A549 (cell line): Measurements from ENCODE around the gene PNKP. TPM values are rescaled to one million over a fixed set of nuclear protein-coding genes. Genes with fewer than 3 reads are reported as not detected.

Experiments
- ATAC-seq, 2 experiments: fragments of 200-7000 bp in 1 of 2; fragments of >200 bp in 1 of 2; cut with Nextera tagmentation in 1 of 2; cut with Tn5 transposase in 1 of 2; 3 replicates each; pipeline versions ENCODE4 v1.8.0 to v1.9.1; 2018 to 2020; ENCODE audit warnings: mild to moderate bottlenecking in 1 of 2, moderate library complexity in 1 of 2
- CTCF ChIA-PET: fragments of 300-600 bp; sonication (Branson Sonifier 250); formaldehyde crosslinking; extraction: SDS; loops from one replicate; lab custom pipeline; 2021; ENCODE audit warnings: antibody characterized with exemption, inconsistent platforms; lab: Yijun Ruan, JAX
- POLR2A ChIA-PET: fragments of 350-600 bp; formaldehyde crosslinking; extraction: SDS; loops from one replicate; lab custom pipeline; 2021; ENCODE audit warnings: antibody characterized with exemption, inconsistent platforms; lab: Yijun Ruan, JAX
- DNase-seq, 2 experiments: peaks; one replicate each; pipeline versions ENCODE4 v3.0.0 to v3.0.0-alpha.2; 2011 to 2016; ENCODE audit warnings: low read depth in 1 of 2, low spot score in 1 of 2
- FAIRE-seq: peaks from 2 replicates; lab custom pipeline; 2011; peaks lifted over from hg19 to GRCh38; lab: Jason Lieb, UNC
- H3K27ac ChIP-seq, 2 experiments: fragments of >200 bp; sonication (Bioruptor Twin); formaldehyde crosslinking; 3 replicates each; pipeline ENCODE4 v1.5.1; 2016 to 2017
- H3K4me1 ChIP-seq: fragments of >200 bp; sonication (Bioruptor Twin); formaldehyde crosslinking; 3 replicates; pipeline ENCODE4 v1.6.1; 2016
- H3K4me2 ChIP-seq: fragments of >200 bp; sonication (Bioruptor Twin); formaldehyde crosslinking; 3 replicates; pipeline ENCODE4 v1.6.1; 2016
- H3K4me3 ChIP-seq: fragments of >200 bp; sonication (Bioruptor Twin); formaldehyde crosslinking; 3 replicates; pipeline ENCODE4 v1.5.1; 2016
- H3K9me3 ChIP-seq: fragments of >200 bp; sonication (Bioruptor Twin); formaldehyde crosslinking; 3 replicates; pipeline ENCODE4 v1.6.1; 2016
- CHD4 ChIP-seq: fragments of 200-600 bp; sonication (generic); IDR thresholded peaks from 2 replicates; pipeline ENCODE4 v1.6.1; 2016; ENCODE audit warnings: antibody characterized with exemption, mild to moderate bottlenecking, borderline replicate concordance
- CTCF ChIP-seq: fragments of >200 bp; sonication (Bioruptor Twin); formaldehyde crosslinking; IDR thresholded peaks from 3 replicates; pipeline ENCODE4 v1.5.1; 2016
- EHMT2 ChIP-seq: fragments of 200-600 bp; sonication (generic); IDR thresholded peaks from 2 replicates; pipeline ENCODE4 v1.6.1; 2016; ENCODE audit warnings: antibody characterized with exemption, low read depth, mild to moderate bottlenecking, moderate library complexity
- GATA3 ChIP-seq: IDR thresholded peaks from 2 replicates; pipeline ENCODE4 v1.6.1; 2012; ENCODE audit warnings: borderline replicate concordance
- KDM1A ChIP-seq: fragments of 200-600 bp; sonication (generic); IDR thresholded peaks from 2 replicates; pipeline ENCODE4 v1.6.1; 2016; ENCODE audit warnings: low read depth, mild to moderate bottlenecking
- MAX ChIP-seq: IDR thresholded peaks from 2 replicates; pipeline ENCODE4 v1.6.1; 2012
- POLR2AphosphoS2 ChIP-seq: conservative IDR thresholded peaks from 2 replicates; pipeline ENCODE4 v1.6.1; 2012; ENCODE audit warnings: low read length, improper control_type of control experiment, inconsistent platforms
- TFCP2L1 ChIP-seq: fragments of 250-450 bp; sonication (Bioruptor Pico); IDR thresholded peaks from 2 replicates; pipeline ENCODE4 v1.5.0; 2021; ENCODE audit warnings: mild to moderate bottlenecking
- TP53 ChIP-seq: fragments of 250-450 bp; sonication (Bioruptor Pico); IDR thresholded peaks from 2 replicates; pipeline ENCODE4 v1.5.0; 2021; ENCODE audit warnings: mild to moderate bottlenecking, moderate library complexity
- ZFP36 ChIP-seq: fragments of 450-650 bp; IDR thresholded peaks from 2 replicates; pipeline ENCODE4 v1.6.1; 2014; ENCODE audit warnings: borderline replicate concordance; ENCODE audit not compliant: partially characterized antibody
- ZNF302 ChIP-seq: fragments of 250-450 bp; sonication (Bioruptor Pico); IDR thresholded peaks from 2 replicates; pipeline ENCODE4 v1.9.0; 2021; ENCODE audit warnings: inconsistent platforms, mild to moderate bottlenecking, moderate library complexity
- WGBS: methylation state at CpG from one replicate; pipeline ENCODE4 v1.1.6; 2017; ENCODE audit errors: missing lambda C conversion rate; 5-methylcytosine and 5-hydroxymethylcytosine counted together
- polyA plus RNA-seq, 4 experiments: library from polyadenylated mRNA; depleted of rRNA in 3 of 4; stranded (reverse); fragments of >200 nt; fragmentation: RNase III in 1 of 4; extraction: RNeasy Plus Mini Kit Qiagen cat#74134 plus additional on column Dnase treatment in 1 of 4; gene quantifications; 2 replicates in 3 of 4; 3 replicates in 1 of 4; pipeline ENCODE4 v1.2.3, GENCODE V29; 2011 to 2017
- TF ChIP-seq, protein P1 (sequence below): fragments of 150-350 bp; IDR thresholded peaks from 2 replicates; pipeline ENCODE4 v1.6.1; 2014; ENCODE audit warnings: low read depth, mild to moderate bottlenecking, low read length
- TF ChIP-seq, protein P2 (sequence below): IDR thresholded peaks from 2 replicates; pipeline ENCODE4 v1.6.1; 2012; ENCODE audit warnings: low read depth, borderline replicate concordance

Gene PNKP
- polyA plus RNA-seq, 2 of the 4 experiments (the other 2 are of a cell fraction), result 23.3 to 71.2 TPM

DNA sequence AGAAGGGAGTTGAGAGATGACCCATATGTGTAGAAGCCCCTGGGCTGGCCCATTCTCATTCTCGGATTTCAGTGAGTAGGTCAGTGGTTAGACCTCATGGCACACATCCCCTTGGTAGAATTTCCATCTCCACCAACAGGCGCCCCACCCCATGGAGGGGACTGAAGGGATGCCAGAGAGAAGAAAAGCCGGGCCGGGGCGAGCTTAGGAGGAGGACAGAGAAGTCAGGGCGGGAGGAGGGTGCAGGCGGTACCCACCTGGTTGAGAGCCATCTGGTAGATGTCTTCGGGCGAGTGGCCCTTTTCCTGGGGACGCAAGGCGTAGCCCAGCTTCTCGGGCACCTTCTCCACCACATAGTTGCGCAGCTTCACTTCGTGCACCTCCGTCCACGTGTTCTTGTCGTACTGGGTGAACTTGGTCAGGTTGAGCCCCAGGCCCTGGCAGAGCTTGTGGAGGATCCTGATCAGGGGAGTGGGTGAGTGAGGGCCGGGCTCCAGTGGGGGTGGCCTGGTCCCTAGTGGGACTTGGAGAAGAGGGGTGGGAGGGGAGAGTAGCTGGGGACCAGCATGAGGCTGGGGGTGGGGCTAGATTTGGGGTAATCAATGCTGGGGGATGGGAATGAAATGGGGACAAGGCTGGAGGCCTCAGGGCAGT, 26.8 kb upstream of the PNKP start:
- FAIRE-seq, result no peak
- no peak overlapping the region for H3K4me3 ChIP-seq
- POLR2A ChIA-PET, result interaction anchor here (1.2 to 1.5 kb wide), 2 partner anchors 25 to 36 kb away, joined by 5 read pairs; no protein-coding TSS in a partner anchor
- no peak for TF ChIP-seq TP53 (CRISPR knock-in tag)
- no peak for TF ChIP-seq CHD4
- no peak for TF ChIP-seq EHMT2
- H3K4me2 ChIP-seq, result no peak overlapping the region
- DNase-seq, result no peak
- CTCF ChIA-PET, result interaction anchor here (0.7 to 3.2 kb wide), 10 partner anchors 13 to 242 kb away, joined by 3 to 13 read pairs (median 4); no protein-coding TSS in a partner anchor
- H3K27ac ChIP-seq, result no peak overlapping the region
- no peaks in the 10 kb centered on the region for H3K9me3 ChIP-seq
- no peak for ATAC-seq
- H3K4me1 ChIP-seq, result peaks cover 18% of the 10 kb centered on the region; the same call in 2 of the 3 replicates
- WGBS, result 90% methylated on average over 17 of the region's 18 CpGs

- Histone ChIP-seq H3K4me1 (peaks cover 17% of the 10 kb centered on the region; the same call in 2 of the 3 replicates), H3K4me2 (no peak overlapping the region), H3K9me3 (no peaks in the 10 kb centered on the region), H3K4me3 (no peak overlapping the region), H3K27ac (no peak overlapping the region)
- TF ChIP-seq MAX (no peak), ZFP36 (peak; percentile 83)
- ChIA-PET CTCF (interaction anchor here (2.3 to 3.2 kb wide), 2 partner anchors 14 to 18 kb away, joined by 12 to 13 read pairs; no protein-coding TSS in a partner anchor), POLR2A (interaction anchor here (1.2 to 1.3 kb wide), 2 partner anchors 16 to 37 kb away, joined by 4 to 5 read pairs; partner anchors contain the start of genes AKT1S1 and TBC1D17)
- no CpG with 5 or more reads among the region's 1 CpG for WGBS
- ATAC-seq (no peak), FAIRE-seq (no peak), DNase-seq (no peak)
These were observed 25.3 kb upstream of the PNKP start for GRCh38 chr19:49892716-49893115.

DNA sequence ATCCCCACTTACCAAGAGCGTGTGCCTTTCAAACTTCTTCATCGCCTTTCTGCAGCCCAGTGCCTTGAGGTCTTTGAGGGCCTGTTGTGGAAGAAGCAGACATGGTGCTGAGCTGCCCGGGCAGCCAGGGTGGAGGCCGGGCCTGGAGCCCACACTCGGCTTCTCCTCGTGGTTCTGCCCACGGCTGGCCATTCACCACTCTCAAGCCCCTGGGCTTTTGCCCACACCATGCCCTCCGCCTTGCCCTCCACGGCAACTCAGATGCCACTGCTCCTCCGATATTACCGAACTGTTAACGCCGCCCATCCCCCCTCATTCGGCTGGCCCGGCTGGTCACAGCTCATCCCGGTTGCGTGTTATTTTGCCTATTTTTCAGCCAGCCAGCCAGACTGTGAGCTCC, 24.0 kb upstream of the PNKP start:
- no peak for DNase-seq
- H3K4me3 ChIP-seq, result no peak overlapping the region
- ATAC-seq, result no peak
- no peak for FAIRE-seq
- POLR2A ChIA-PET, result interaction anchor here (2.6 kb wide), 1 partner anchor 38 kb away, joined by 11 read pairs; the partner anchor contains the start of gene NUP62
- WGBS, result 86% methylated on average over 17 of the region's 17 CpGs
- peaks cover 6% of the 10 kb centered on the region; the same call in 1 of the 3 replicates for H3K4me1 ChIP-seq
- H3K4me2 ChIP-seq, result no peak overlapping the region; the same call in 2 of the 3 replicates
- CTCF ChIA-PET, result interaction anchor here (0.6 to 3.9 kb wide), 12 partner anchors 9 to 72 kb away, joined by 3 to 27 read pairs (median 6); partner anchors contain the start of genes AKT1S1, ATF5, NUP62 and TBC1D17
- H3K27ac ChIP-seq, result no peak overlapping the region
- no peaks in the 10 kb centered on the region for H3K9me3 ChIP-seq
- TF ChIP-seq, protein P1, sequence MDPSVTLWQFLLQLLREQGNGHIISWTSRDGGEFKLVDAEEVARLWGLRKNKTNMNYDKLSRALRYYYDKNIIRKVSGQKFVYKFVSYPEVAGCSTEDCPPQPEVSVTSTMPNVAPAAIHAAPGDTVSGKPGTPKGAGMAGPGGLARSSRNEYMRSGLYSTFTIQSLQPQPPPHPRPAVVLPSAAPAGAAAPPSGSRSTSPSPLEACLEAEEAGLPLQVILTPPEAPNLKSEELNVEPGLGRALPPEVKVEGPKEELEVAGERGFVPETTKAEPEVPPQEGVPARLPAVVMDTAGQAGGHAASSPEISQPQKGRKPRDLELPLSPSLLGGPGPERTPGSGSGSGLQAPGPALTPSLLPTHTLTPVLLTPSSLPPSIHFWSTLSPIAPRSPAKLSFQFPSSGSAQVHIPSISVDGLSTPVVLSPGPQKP, result no peak

GRCh38 chr19:49890349-49891311, 23.3 kb upstream of the PNKP start:
- Histone ChIP-seq H3K27ac (peak overlapping the region; percentile 26 to 72; a peak in 5 of 6 replicates), H3K4me1 (peaks cover 6% of the 10 kb centered on the region; the same call in 1 of the 3 replicates), H3K4me2 (peak overlapping the region; percentile 95), H3K9me3 (no peaks in the 10 kb centered on the region), H3K4me3 (peak overlapping the region; percentile 44)
- no peak for FAIRE-seq
- DNase-seq, result peak in 1 of 2 experiments; percentile 62
- POLR2A ChIA-PET, result interaction anchor here (1.9 to 2.6 kb wide), 2 partner anchors 14 to 39 kb away, joined by 9 to 11 read pairs; partner anchors contain the start of genes AKT1S1, NUP62 and TBC1D17
- CTCF ChIA-PET, result interaction anchor here (0.5 to 3.9 kb wide), 21 partner anchors 10 to 337 kb away, joined by 3 to 27 read pairs (median 6); partner anchors contain the start of genes AKT1S1, ATF5, NUP62 and TBC1D17
- 57% methylated on average over 16 of the region's 69 CpGs for WGBS
- TF ChIP-seq CTCF, result peak; percentile 34
- no peak for TF ChIP-seq TFCP2L1 (CRISPR knock-in tag)
- TF ChIP-seq, protein P2, sequence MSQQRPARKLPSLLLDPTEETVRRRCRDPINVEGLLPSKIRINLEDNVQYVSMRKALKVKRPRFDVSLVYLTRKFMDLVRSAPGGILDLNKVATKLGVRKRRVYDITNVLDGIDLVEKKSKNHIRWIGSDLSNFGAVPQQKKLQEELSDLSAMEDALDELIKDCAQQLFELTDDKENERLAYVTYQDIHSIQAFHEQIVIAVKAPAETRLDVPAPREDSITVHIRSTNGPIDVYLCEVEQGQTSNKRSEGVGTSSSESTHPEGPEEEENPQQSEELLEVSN, result peak; percentile 85; the same call in 1 of the 2 replicates
- TF ChIP-seq MAX, result peak; percentile 89
- TF ChIP-seq POLR2AphosphoS2, result 0 out of 2 replicates have a peak, but pooled peaks have one; percentile 5
- no peak for TF ChIP-seq ZNF302 (CRISPR knock-in tag)
- TF ChIP-seq GATA3, result peak; percentile 3; the same call in 1 of the 2 replicates
- no peak for TF ChIP-seq KDM1A
- ATAC-seq, result peak; percentile 57 to 79
